Measurements from ENCODE around the gene TPCN1.

TPCN1 gene

GRCh38 chr12:113339540-113339939, 118.3 kb downstream of the TPCN1 start:
- no peak for DNase-seq
- ATAC-seq = no peak

DNA sequence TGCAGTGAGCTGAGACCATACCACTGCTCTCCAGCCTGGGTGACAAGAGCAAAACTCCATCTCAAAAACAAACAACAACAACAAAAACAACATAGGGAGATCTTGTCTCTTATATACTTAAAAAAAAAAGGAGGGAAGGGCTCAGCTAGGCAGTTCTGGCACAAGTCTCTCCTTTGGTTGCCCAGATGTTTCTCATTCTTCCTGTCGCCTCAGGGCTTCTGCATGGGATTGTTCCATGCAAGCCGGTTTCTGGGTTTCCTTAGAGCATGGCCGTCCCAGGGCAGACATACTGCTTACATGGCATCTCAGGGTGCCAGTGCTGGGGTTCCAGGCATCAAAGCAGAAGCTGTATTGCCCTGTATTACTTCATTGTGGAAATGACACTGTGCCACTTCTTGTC, 118.8 kb downstream of the TPCN1 start:
- ATAC-seq = no peak
- no peak for DNase-seq

- DNase-seq = no peak
- ATAC-seq = no peak
Measured at GRCh38 chr12:113341535-113341934, 120.3 kb downstream of the TPCN1 start.

DNA sequence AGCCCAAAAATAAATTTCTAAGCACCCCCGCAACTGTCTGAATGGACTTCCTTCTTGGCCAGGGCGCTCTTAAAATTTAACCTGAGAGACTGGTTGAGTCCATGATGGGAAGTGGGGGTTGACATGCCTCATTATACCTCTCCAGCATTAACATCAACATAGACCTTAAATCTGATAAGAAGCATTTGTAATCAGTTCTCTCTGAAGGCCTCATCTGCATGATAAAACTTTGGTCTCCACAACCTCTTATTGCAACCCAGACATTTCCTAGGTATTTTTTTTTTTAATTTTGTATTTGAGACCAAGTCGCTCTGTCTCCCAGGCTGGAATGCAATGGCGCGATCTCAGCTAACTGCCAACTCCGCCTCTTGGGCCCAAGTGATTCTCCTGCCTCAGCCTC, 124.1 kb downstream of the TPCN1 start:
- ATAC-seq (no peak), DNase-seq (no peak)

- ATAC-seq = no peak
- DNase-seq = no peak
Measured at GRCh38 chr12:113346353-113346752, 125.1 kb downstream of the TPCN1 start.

DNA sequence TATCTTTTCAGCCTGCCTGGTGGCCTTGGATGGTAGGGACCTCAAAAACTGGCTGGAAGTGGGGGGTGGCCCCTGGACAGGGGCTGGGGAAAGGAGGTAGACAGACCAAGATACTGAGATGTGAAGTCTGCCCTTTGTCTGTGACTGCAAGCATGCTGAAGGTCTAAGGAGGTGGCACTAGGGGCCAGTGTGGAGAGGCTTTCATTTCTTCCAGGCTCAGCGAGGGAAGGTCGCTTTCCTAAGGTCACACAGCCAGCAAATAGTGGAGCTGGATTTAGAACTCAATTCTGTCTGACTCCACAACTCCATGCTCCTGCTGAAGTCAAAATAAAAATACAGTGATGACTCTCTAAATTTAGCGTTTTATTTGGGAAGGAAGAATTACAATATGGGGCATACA, 125.8 kb downstream of the TPCN1 start:
- no peak for ATAC-seq
- no peak for DNase-seq

GRCh38 chr12:113347892-113348291, 126.6 kb downstream of the TPCN1 start:
- ATAC-seq = no peak
- DNase-seq = no peak
